ENCODE data around the gene MYO1B. TPM values are rescaled to one million over a fixed set of nuclear protein-coding genes. Genes with fewer than 3 reads are reported as not detected.

Gene MYO1B
- total RNA-seq, 3 donors from 2014 or later, result 35.1 to 64.8 (median 54.6) TPM

DNA sequence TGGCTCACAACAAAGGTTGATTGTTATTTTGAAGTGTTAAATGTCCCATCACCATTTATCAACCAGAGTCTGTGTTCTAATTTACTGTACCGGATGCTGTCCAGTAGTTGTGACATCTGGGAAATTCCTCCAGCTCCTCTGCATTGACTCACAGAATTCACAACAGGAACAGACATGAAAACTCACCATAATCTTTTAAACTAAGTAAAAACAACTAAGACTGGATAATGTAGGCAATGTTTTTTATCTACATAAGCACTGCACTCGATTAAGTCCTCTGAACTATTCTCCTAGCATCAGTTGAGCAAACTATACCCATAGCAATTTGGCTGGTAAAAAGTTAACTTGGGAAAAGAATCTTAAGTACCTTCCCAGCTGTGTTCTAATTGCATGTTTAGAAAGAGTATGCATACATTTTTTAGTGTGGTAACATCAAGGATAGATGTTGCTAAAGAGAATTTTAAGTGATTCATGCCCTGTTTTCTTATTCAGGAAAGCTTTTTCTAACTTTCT, 42.9 kb upstream of the MYO1B start:
- TF ChIP-seq, protein P1, sequence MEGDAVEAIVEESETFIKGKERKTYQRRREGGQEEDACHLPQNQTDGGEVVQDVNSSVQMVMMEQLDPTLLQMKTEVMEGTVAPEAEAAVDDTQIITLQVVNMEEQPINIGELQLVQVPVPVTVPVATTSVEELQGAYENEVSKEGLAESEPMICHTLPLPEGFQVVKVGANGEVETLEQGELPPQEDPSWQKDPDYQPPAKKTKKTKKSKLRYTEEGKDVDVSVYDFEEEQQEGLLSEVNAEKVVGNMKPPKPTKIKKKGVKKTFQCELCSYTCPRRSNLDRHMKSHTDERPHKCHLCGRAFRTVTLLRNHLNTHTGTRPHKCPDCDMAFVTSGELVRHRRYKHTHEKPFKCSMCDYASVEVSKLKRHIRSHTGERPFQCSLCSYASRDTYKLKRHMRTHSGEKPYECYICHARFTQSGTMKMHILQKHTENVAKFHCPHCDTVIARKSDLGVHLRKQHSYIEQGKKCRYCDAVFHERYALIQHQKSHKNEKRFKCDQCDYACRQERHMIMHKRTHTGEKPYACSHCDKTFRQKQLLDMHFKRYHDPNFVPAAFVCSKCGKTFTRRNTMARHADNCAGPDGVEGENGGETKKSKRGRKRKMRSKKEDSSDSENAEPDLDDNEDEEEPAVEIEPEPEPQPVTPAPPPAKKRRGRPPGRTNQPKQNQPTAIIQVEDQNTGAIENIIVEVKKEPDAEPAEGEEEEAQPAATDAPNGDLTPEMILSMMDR (IDR thresholded peaks at IDR 0.05), result no peak
- Histone ChIP-seq H3K9me3 (no peaks in the 10 kb centered on the region), H3K4me1 (ENCODE audit: low read depth) (no peaks in the 10 kb centered on the region), H3K36me3 (ENCODE audit: low read depth) (no peaks in the 10 kb centered on the region), H3K4me3 (no peak overlapping the region)
- ATAC-seq, result no peak
- no peak for DNase-seq
- intact Hi-C loops (cut with DNase I, micrococcal nuclease), result no loop called here

DNA sequence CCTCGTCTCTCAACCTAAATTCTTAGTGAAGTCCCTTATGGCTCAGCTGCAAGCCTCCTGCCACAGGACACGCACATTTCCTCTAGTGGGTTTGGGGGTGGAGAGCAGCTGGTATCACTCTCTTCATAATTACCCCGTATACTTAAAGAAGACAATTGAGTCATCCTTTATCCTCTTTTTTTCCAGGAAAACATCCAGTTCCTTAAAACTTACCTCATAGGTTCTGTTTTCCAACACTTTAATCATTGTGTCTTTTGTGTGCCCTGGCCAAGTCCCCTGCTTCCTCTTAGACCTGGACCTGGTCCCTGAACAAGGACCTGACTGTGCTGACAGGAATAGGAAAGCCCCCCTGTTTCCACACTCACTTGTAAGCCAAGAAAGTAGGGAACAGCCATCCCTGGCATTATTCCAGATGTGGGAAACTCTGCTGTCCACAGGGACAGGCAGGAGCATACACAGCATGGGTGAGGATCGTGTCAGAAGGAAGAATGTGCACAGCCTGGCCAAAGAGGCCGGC, 42.3 kb upstream of the MYO1B start:
- DNase-seq, result no peak
- TF ChIP-seq, protein P1 (IDR thresholded peaks at IDR 0.05), result no peak

DNA sequence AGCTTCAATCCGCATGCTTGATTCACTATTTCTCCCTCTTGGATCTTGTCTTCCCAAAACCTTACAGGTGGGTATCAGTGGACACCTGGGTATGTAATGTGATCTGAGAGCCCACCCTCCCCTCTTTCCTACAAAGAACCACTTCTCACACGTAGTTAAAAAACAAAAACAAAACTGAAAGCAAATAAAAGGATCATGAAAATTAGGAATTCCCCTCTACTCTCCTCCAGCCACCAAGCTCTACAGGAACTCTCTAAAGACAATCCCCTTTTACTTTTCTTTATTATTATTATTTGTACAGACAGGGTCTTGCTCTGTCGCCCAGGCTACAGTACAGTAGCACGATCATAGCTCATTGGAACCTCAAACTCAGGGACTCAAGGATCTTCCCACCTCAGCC, 40.8 kb upstream of the MYO1B start:
- TF ChIP-seq, protein P1 (IDR thresholded peaks at IDR 0.05), result no peak
- ATAC-seq, result no peak
- intact Hi-C loops (cut with DNase I, micrococcal nuclease), result no loop called here
- Histone ChIP-seq H3K4me3 (no peak overlapping the region), H3K4me1 (ENCODE audit: low read depth) (no peaks in the 10 kb centered on the region), H3K36me3 (ENCODE audit: low read depth) (no peaks in the 10 kb centered on the region), H3K9me3 (no peaks in the 10 kb centered on the region)
- DNase-seq, result no peak

More for the DNA sequence above, 42.3 kb upstream of the MYO1B start:
- intact Hi-C loops (cut with DNase I, micrococcal nuclease), result no loop called here
- Histone ChIP-seq H3K36me3 (ENCODE audit: low read depth) (no peaks in the 10 kb centered on the region), H3K4me3 (no peak overlapping the region), H3K9me3 (no peaks in the 10 kb centered on the region), H3K4me1 (ENCODE audit: low read depth) (no peaks in the 10 kb centered on the region)
- peak; percentile 31 for ATAC-seq

DNA sequence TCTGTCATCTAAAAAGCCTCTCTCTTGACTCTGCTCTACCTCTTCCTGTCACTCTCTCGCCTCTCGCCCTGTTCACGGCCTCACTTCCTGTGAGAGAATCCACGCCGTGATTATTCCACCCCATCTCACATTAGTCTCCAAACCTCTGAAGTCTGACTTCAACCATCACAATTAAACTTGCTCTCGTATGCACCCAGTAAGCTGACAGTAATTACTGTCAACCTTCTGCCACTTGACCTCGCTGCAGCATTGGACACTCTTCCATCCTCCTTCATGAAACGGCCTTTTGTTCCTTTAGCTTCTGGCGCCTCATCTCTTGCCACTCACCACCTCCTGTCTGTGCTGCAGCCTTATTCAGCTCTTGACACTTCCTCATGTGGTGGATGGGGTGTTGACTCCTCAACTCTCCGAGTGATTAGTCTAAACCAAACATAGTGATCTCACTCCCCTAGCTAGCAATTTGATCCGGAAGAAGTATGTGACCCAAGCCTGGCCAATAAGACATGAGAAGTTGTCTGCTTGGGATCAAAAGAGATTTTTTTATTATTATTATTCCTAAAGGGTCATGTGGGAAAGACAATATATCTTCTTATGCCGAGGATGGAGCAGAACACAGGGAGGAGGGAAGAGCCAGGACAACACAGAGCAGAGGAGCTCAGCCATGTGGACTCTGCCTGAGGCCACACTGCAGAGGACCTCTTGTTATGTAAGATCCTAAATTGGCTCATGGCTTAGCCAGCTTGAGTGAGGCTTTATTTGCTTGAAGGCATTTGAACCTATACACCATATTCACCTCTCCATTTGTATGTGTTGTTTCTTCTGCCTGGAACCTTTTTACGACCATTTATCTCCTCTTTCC, 38.4 kb upstream of the MYO1B start:
- no peak for DNase-seq
- TF ChIP-seq, protein P1 (IDR thresholded peaks at IDR 0.05), result no peak
- ATAC-seq, result peak; percentile 68
- intact Hi-C loops (cut with DNase I, micrococcal nuclease), result no loop called here
- Histone ChIP-seq H3K9me3 (peaks cover 4% of the 10 kb centered on the region), H3K4me3 (no peak overlapping the region), H3K36me3 (ENCODE audit: low read depth) (no peaks in the 10 kb centered on the region), H3K4me1 (ENCODE audit: low read depth) (no peaks in the 10 kb centered on the region)

DNA sequence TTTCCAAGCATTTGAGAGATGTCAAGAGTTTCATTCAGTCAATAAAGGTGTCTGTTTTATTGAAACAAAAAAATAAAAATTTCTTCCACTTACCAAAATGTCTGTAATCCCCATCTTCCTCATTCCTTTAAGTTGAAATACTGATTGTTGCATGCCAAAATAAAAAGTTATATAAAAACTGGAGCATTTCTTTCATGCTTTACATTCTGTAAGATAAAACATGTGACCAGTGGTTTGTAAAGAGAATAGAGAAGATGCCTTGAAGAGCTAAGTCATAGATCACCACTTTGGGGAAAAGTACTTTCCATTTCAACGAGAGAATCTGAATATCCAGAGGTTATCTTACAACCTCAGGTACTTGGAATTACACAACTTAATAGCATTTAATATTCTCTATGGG, 35.9 kb upstream of the MYO1B start:
- H3K4me3 ChIP-seq, result no peak overlapping the region
- intact Hi-C loops (cut with DNase I, micrococcal nuclease), result no loop called here
- TF ChIP-seq, protein P1 (IDR thresholded peaks at IDR 0.05), result no peak
- H3K36me3 ChIP-seq (ENCODE audit: low read depth), result no peaks in the 10 kb centered on the region
- peaks cover 8% of the 10 kb centered on the region for H3K9me3 ChIP-seq
- ATAC-seq (no peak), DNase-seq (no peak)
- peaks cover 4% of the 10 kb centered on the region for H3K4me1 ChIP-seq (ENCODE audit: low read depth)

Measured in mucosa of descending colon (tissue), 3 donors.